ENCODE measurements around the gene RIPK1.
"Not testable (repeated sequence)": the region's sequence is repeated elsewhere in the genome, so short reads cannot be mapped to it uniquely, and the experiment has no call there.

The RIPK1 gene

GRCh38 chr6:3041606-3042005, 26.7 kb upstream of the RIPK1 start:
- H3K27me3 ChIP-seq (replicated peaks) = no peaks in the 10 kb centered on the region
- no peak for DNase-seq
- TF ChIP-seq CTCF (IDR thresholded peaks at IDR 0.05; ENCODE audit: low read depth, low read length, missing control alignments) = no peak

GRCh38 chr6:3045369-3045768, 22.9 kb upstream of the RIPK1 start:
- no peak for TF ChIP-seq CTCF (IDR thresholded peaks at IDR 0.05; ENCODE audit: low read depth, low read length, missing control alignments)
- no peak for DNase-seq
- in situ Hi-C loops (cut with HindIII; ENCODE audit: low pct_ligation_motif_present, low sequenced_read_pairs) = no loop called here

More at GRCh38 chr6:3041606-3042005, 26.7 kb upstream of the RIPK1 start:
- in situ Hi-C loops (cut with HindIII; ENCODE audit: low pct_ligation_motif_present, low sequenced_read_pairs) = no loop called here
- Histone ChIP-seq H3K27ac (no peak overlapping the region), H3K36me3 (replicated peaks) (no peaks in the 10 kb centered on the region), H3K4me3 (ENCODE audit: low read depth, low read length) (no peak overlapping the region)

GRCh38 chr6:3045777-3046176, 22.5 kb upstream of the RIPK1 start:
- no peak for TF ChIP-seq CTCF (IDR thresholded peaks at IDR 0.05; ENCODE audit: low read depth, low read length, missing control alignments)
- in situ Hi-C loops (cut with HindIII; ENCODE audit: low pct_ligation_motif_present, low sequenced_read_pairs) = no loop called here
- no peak for DNase-seq
- Histone ChIP-seq H3K4me3 (ENCODE audit: low read depth, low read length) (no peak overlapping the region), H3K27me3 (replicated peaks) (no peaks in the 10 kb centered on the region), H3K36me3 (replicated peaks) (no peaks in the 10 kb centered on the region), H3K27ac (no peak overlapping the region)

More at GRCh38 chr6:3045369-3045768, 22.9 kb upstream of the RIPK1 start:
- no peak overlapping the region for H3K27ac ChIP-seq
- H3K36me3 ChIP-seq (replicated peaks) = no peaks in the 10 kb centered on the region
- H3K27me3 ChIP-seq (replicated peaks) = no peaks in the 10 kb centered on the region
- H3K4me3 ChIP-seq (ENCODE audit: low read depth, low read length) = no peak overlapping the region

GRCh38 chr6:3046295-3046694, 22.0 kb upstream of the RIPK1 start:
- in situ Hi-C loops (cut with HindIII; ENCODE audit: low pct_ligation_motif_present, low sequenced_read_pairs) = no loop called here
- TF ChIP-seq CTCF (IDR thresholded peaks at IDR 0.05; ENCODE audit: low read depth, low read length, missing control alignments) = no peak
- H3K4me3 ChIP-seq (ENCODE audit: low read depth, low read length) = no peak overlapping the region
- DNase-seq = no peak
- H3K27me3 ChIP-seq (replicated peaks) = no peaks in the 10 kb centered on the region
- H3K27ac ChIP-seq = no peak overlapping the region
- H3K36me3 ChIP-seq (replicated peaks) = no peaks in the 10 kb centered on the region

- DNase-seq; H3K27me3 ChIP-seq (replicated peaks); in situ Hi-C loops (cut with HindIII; ENCODE audit: low pct_ligation_motif_present, low sequenced_read_pairs); H3K4me3 ChIP-seq (ENCODE audit: low read depth, low read length); H3K27ac ChIP-seq; H3K36me3 ChIP-seq (replicated peaks): not testable (repeated sequence)
Observed at GRCh38 chr6:3048009-3048408, 20.3 kb upstream of the RIPK1 start.

GRCh38 chr6:3052481-3053230, 15.6 kb upstream of the RIPK1 start:
- TF ChIP-seq CTCF (IDR thresholded peaks at IDR 0.05; ENCODE audit: low read depth, low read length, missing control alignments) = no peak
- Histone ChIP-seq H3K36me3 (replicated peaks) (no peaks in the 10 kb centered on the region), H3K27me3 (replicated peaks) (no peaks in the 10 kb centered on the region), H3K4me3 (ENCODE audit: low read depth, low read length) (no peak overlapping the region), H3K27ac (no peak overlapping the region)
- in situ Hi-C loops (cut with HindIII; ENCODE audit: low pct_ligation_motif_present, low sequenced_read_pairs) = no loop called here
- DNase-seq = no peak

Measured in brain microvascular endothelial cell (primary cell).